Measurements from ENCODE around the gene LEPR.
"Not testable (repeated sequence)": the region's sequence is repeated elsewhere in the genome, so short reads cannot be mapped to it uniquely, and the experiment has no call there.

The LEPR gene

DNA sequence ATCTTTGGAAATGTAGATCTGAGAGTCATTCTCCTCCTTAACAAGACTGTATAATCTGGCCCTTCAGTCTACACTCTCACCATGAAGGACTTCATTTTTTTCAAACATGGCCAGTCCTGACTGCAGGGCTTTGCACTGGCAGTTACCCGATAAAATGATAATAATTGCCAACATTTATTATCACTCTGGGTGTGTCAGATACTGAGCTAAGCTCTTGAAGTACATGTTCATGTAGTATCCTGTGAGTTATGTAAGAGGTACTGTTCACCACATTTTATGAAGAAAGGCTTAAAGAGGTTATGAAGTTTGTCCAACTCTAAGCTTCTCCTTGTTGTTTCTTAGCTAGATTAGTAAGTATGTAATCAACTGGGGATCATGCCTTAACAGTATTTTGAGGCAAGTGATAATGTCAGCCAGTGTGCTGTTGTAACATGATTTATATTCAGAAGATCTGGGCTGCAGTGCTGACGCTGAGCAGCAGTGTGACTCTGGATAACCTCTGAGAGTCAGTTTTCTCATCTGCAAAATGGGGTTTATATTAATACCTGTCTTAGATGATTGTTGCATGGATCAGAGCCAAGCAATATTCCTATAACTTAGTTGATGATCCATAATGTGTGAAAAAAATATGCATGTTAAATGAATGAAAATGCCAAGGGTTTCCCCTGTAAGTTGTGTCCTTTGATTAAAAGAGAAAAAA is 42.1 kb upstream of the LEPR start:
- Histone ChIP-seq H3K4me1 (no peaks in the 10 kb centered on the region), H3K9me3 (ENCODE audit: control insufficient read depth, low read length) (no peaks in the 10 kb centered on the region), H3K4me3 (ENCODE audit: low read depth, low read length) (no peak overlapping the region), H3K79me2 (no peaks in the 10 kb centered on the region), H2AFZ (no peak overlapping the region), H3K9ac (no peak overlapping the region), H3K4me2 (ENCODE audit: low read length) (no peak overlapping the region), H3K27ac (no peak overlapping the region), H3K36me3 (ENCODE audit: control insufficient read depth, insufficient read depth, low read length) (no peaks in the 10 kb centered on the region), H3K27me3 (ENCODE audit: control insufficient read depth, insufficient read depth, low read length) (no peaks in the 10 kb centered on the region)
- TF ChIP-seq, protein P1, sequence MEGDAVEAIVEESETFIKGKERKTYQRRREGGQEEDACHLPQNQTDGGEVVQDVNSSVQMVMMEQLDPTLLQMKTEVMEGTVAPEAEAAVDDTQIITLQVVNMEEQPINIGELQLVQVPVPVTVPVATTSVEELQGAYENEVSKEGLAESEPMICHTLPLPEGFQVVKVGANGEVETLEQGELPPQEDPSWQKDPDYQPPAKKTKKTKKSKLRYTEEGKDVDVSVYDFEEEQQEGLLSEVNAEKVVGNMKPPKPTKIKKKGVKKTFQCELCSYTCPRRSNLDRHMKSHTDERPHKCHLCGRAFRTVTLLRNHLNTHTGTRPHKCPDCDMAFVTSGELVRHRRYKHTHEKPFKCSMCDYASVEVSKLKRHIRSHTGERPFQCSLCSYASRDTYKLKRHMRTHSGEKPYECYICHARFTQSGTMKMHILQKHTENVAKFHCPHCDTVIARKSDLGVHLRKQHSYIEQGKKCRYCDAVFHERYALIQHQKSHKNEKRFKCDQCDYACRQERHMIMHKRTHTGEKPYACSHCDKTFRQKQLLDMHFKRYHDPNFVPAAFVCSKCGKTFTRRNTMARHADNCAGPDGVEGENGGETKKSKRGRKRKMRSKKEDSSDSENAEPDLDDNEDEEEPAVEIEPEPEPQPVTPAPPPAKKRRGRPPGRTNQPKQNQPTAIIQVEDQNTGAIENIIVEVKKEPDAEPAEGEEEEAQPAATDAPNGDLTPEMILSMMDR (IDR thresholded peaks at IDR 0.05): no peak

DNA sequence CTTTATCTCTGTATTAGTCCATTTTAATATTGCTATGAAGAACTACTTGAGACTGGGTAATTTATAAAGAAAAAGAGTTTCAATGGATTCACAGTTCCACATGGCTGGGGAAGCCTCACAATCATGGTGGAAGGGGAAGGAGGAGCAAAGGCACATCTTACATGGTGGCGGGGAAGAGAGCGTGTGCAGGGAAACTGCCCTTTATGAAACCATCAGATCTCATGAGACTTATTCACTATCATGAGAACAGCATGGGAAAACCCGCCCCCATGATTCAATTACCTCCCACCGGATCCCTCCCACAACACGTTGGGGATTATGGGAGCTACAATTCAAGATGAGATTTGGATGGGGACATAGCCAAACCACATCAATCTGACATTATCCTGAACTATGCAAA is 36.0 kb upstream of the LEPR start:
- H3K36me3 ChIP-seq (ENCODE audit: control insufficient read depth, insufficient read depth, low read length); H3K27me3 ChIP-seq (ENCODE audit: control insufficient read depth, insufficient read depth, low read length); H3K9ac ChIP-seq; H3K27ac ChIP-seq; H3K79me2 ChIP-seq; H3K4me1 ChIP-seq; H3K4me3 ChIP-seq (ENCODE audit: low read depth, low read length); H3K9me3 ChIP-seq (ENCODE audit: control insufficient read depth, low read length); H2AFZ ChIP-seq; H3K4me2 ChIP-seq (ENCODE audit: low read length): not testable (repeated sequence)

DNA sequence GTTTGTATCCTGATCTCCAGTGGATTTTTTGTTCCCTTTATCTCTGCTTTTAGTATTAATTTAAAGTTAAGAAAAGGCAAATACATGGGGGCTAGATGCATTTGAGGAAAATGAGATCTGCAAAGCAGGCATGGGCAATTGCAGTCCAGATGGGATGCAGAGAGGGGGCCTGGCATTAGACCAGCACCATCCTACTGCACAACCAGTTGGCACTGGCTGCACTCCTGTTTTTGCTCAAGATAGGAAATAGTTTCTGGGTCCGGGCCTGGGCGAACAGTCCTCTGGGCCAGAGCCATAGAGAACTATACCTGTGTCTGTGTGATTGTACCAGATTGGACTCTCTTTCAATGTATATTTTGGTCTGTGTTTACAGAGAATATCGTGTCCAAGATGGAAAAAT is 34.0 kb upstream of the LEPR start:
- Histone ChIP-seq H3K4me2 (ENCODE audit: low read length) (no peak overlapping the region), H2AFZ (no peak overlapping the region), H3K4me1 (no peaks in the 10 kb centered on the region)

DNA sequence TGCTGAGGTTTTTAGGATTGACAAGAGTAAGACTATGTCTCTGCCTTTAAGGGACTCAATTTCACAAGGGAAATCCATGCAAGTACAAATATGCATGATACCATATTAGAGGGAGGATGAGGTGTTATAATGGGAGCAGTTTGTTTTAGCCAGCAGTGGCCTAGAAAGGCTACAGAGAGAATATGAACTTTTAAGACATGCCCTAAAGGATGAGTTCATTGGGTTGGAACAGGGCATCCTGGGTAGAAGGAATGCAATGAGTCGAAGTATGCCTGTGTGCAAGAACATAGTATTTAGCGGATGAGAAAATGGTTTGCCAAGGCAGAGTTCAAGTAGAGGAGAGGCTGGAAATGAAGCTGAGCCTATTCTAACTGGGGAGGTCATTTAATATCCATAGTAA is 32.6 kb upstream of the LEPR start:
- Histone ChIP-seq H3K27me3 (ENCODE audit: control insufficient read depth, insufficient read depth, low read length) (no peaks in the 10 kb centered on the region), H3K36me3 (ENCODE audit: control insufficient read depth, insufficient read depth, low read length) (no peaks in the 10 kb centered on the region), H3K4me3 (ENCODE audit: low read depth, low read length) (no peak overlapping the region), H3K9me3 (ENCODE audit: control insufficient read depth, low read length) (no peaks in the 10 kb centered on the region), H2AFZ (no peak overlapping the region), H3K4me1 (no peaks in the 10 kb centered on the region), H3K79me2 (no peaks in the 10 kb centered on the region), H3K9ac (no peak overlapping the region), H3K27ac (no peak overlapping the region), H3K4me2 (ENCODE audit: low read length) (no peak overlapping the region)
- TF ChIP-seq, protein P1 (IDR thresholded peaks at IDR 0.05): no peak

More for the DNA sequence above, 34.0 kb upstream of the LEPR start:
- Histone ChIP-seq H3K4me3 (ENCODE audit: low read depth, low read length) (no peak overlapping the region), H3K27me3 (ENCODE audit: control insufficient read depth, insufficient read depth, low read length) (no peaks in the 10 kb centered on the region), H3K27ac (no peak overlapping the region), H3K36me3 (ENCODE audit: control insufficient read depth, insufficient read depth, low read length) (no peaks in the 10 kb centered on the region), H3K9me3 (ENCODE audit: control insufficient read depth, low read length) (no peaks in the 10 kb centered on the region), H3K9ac (no peak overlapping the region), H3K79me2 (no peaks in the 10 kb centered on the region)
- TF ChIP-seq, protein P1 (IDR thresholded peaks at IDR 0.05): no peak

DNA sequence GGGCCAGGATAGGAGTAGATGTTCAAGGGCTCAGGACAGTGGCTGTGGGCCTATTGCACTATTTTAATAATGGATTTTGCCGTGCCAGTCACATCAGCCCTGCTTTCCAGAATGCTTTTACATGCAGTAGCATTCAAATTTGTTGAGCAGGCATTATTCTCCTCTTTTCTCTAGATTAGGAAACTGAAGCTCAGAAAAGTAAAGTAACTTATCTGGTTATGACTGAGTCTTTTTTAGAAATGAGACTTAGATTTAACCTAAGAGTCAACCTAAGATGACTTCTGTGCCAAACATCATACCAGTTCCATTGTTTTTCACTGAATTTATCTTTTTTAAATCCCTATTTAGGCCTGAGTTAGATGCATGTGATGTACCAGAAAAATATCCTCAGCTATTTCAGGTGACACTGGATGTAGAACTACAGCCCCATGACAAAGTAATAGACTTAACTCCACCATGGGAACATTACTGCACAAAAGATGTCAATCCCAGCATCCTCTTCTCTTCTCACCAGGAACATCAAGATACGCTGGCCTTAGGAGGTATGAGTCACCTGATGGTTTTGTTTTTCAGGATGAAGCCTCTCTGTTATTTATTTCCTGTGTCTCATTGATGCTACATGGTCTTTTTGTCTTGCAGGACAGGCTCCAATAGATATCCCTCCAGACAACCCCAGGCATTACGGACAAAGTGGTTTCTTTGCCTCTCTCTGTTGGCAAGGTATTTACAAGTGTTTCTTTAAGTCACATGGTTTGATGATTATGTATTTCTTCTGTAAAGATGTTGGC is 31.4 kb upstream of the LEPR start:
- Histone ChIP-seq H3K27ac (no peak overlapping the region), H3K4me3 (ENCODE audit: low read depth, low read length) (no peak overlapping the region), H3K9ac (no peak overlapping the region), H3K79me2 (no peaks in the 10 kb centered on the region), H3K9me3 (ENCODE audit: control insufficient read depth, low read length) (no peaks in the 10 kb centered on the region), H2AFZ (no peak overlapping the region), H3K36me3 (ENCODE audit: control insufficient read depth, insufficient read depth, low read length) (no peaks in the 10 kb centered on the region), H3K27me3 (ENCODE audit: control insufficient read depth, insufficient read depth, low read length) (no peaks in the 10 kb centered on the region), H3K4me2 (ENCODE audit: low read length) (no peak overlapping the region), H3K4me1 (no peaks in the 10 kb centered on the region)
- TF ChIP-seq, protein P1 (IDR thresholded peaks at IDR 0.05): no peak

Data from parathyroid adenoma (tissue), 2 donors.